HFF-Myc (cell line): ENCODE results near the gene RABL6.
A peak's percentile ranks its signal among the peaks of the same experiment; 100 is the strongest.
"Not testable (repeated sequence)": the region's sequence is repeated elsewhere in the genome, so short reads cannot be mapped to it uniquely, and the experiment has no call there.

Experiments
- DNase-seq: peaks from one replicate; pipeline ENCODE4 v3.0.0-alpha.2; 2011; ENCODE audit warnings: low read depth; ENCODE audit errors: extremely low read depth
- H3K4me3 ChIP-seq: replicated peaks from 2 replicates; pipeline ENCODE4 v1.5.1; 2011; ENCODE audit warnings: low read depth, mild to moderate bottlenecking, control low read depth, low read length
- CTCF ChIP-seq: IDR thresholded peaks from 2 replicates; pipeline ENCODE4 v1.5.1; 2012; ENCODE audit warnings: mild to moderate bottlenecking, low read depth, low read length, control low read depth; ENCODE audit errors: missing control alignments

RABL6 gene

DNA sequence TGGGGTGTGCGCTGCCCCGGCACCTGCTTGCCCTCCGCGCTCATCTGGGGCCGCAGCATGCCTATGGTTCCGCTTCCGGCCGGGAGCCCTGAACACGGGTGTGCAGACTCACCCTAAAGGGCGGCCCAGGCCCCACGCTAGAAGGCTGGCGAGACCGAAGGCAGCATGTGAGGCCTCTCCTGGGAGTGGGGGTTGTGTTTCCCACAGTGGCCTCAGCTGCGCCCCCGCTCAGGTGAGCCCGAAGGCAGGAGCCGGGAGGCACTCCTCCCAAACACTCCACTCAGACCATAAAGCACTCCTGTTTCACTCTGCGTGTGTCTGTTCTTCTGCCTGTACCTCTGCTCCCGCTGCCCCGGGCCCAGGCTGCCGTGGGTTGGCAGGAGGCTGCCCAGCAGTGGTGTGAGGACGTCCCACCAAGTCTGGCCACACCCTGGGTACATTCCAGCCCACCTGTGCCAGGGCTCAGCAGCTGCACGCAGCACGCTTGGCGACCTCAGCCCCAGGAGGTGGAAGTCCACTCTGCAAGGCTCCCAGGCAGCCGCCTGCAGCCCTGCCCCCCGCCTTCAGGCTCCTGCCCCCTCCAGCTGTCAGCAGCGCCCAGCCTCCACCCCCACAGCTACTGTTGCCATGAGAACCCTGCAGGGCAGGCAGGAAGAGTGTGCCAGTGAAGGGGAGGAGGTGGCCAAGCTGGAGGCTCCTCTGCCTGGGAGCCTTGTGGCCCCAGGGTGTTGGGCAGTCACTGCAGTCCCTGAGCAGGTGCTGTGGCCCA is 33.3 kb downstream of the RABL6 start:
- TF ChIP-seq CTCF, result no peak
- no peak overlapping the region for H3K4me3 ChIP-seq
- DNase-seq, result no peak

DNA sequence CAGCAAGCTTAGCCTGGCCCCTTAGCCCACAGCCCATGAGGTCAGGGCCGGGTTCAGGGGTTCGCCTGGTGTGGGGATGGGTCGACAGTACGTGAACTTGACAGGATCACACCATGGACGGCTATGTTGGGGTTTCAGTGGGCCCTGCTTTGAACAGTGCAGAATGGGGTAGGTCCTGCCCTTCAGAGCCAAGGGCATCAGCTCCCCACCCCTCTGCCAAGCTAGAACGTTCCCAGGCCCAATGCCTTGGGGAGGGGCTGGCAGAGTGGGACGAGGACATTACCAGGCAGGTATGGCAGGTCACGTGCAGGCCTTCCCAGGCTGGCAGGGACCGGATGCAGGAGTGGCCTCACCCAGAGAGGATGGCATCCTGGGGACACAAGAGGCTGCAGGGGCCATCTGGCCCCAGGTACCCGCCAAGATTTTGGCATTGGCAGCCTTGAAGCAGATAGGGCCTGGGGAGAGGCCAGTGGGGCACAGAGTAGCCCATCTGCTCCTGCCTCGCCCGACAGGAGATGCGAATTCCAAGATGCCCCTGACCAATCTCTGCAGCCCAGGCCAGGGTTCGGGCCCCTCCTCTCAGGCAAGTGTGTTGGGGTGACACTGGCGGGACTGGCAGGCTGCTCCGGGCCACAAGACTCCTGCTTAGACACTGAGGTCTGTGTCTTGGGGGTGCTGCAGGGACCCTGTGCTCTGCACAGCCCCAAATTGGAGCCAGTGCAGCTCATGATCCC is 34.1 kb downstream of the RABL6 start:
- not testable (repeated sequence) for DNase-seq, H3K4me3 ChIP-seq

DNA sequence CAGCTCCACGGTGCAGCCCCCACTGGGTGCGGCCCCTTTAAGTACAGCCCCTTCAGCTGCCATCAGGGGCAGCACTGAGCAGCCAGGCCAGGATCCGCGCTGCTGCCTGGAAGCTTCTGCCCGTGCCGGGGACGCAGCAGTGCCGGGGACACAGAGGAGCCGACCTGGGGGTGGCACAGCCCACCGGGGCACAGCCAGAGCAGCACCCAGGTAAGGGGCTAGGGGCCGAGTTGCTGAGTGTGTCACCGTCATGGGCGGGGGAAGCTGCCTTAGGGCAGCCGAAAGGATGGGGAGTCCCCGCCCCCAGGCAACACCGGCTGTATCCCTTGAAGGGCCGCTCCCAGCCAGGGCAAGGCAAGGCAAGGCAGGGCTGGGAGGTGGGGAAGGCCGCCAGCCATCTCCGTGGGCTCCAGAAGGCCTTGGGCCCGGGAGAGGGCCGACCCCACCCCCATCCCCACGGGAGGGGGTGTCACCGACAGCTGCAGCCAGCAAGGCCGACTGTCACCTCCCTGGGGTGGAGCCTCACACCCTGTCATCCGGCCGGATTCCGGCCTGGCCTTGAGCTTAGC is 34.7 kb downstream of the RABL6 start, which contains the start of gene AJM1:
TSS of gene AJM1 (plus strand) at position 99 of the 569 bp plus-strand sequence. CDS start 1,937 bp downstream, outside the sequence.
- DNase-seq, result not testable (repeated sequence)
- H3K4me3 ChIP-seq, result peak within 1 kb of the TSS; percentile 32
- peak; percentile 82 for TF ChIP-seq CTCF

- DNase-seq, H3K4me3 ChIP-seq: not testable (repeated sequence)
Observed at GRCh38 chr9:136843159-136843800, 35.5 kb downstream of the RABL6 start.

- TF ChIP-seq CTCF, result peak; percentile 24
- DNase-seq, H3K4me3 ChIP-seq: not testable (repeated sequence)
Observed at GRCh38 chr9:136843801-136844740, 36.3 kb downstream of the RABL6 start.

DNA sequence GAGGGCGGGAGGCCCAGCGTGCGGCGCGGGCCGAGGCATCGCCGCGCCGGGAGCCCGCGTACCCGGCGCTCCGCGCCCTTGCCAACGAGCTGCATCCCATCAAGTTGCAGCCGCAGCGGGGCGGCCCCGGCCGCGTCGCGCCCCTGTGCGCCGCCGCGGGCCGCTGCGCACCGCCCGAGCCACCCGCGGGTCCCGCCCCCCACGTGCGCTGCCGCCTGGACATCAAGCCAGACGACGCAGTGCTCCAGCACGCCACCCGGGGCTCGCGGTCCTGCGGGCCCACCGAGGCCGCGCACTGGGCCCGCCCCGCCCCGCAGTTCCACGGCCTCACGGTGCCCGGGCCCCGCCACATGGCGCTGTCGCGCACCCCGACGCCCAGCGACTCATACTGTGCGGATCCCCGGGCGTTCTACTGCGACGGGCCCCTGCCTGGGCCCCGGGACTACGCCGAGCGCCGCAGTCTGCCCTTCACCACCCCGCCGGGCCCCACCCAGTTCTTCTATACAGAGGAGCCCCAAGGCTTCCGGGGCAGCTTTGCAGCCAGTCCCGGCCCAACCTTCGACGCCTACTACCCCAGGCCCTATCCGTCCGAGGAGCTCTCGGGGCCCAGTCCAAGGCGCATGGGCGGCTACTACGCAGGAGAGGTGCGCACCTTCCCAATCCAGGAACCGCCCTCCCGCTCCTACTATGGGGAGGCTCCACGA is 37.2 kb downstream of the RABL6 start:
- no peak for DNase-seq
- no peak overlapping the region for H3K4me3 ChIP-seq
- TF ChIP-seq CTCF, result no peak
